ENCODE measurements around the gene PCDHA1. TPM values are rescaled to one million over a fixed set of nuclear protein-coding genes. Genes with fewer than 3 reads are reported as not detected.

Gene PCDHA1
- total RNA-seq, 1 donor from 2014 or later: 0.09 TPM

GRCh38 chr5:140925806-140926442 lies 140.0 kb downstream of the PCDHA1 start, which contains the start of gene PCDHAC1:
Gene PCDHAC1 (plus strand): TSS chr5:140926299. CDS start chr5:140926893, 594 bp downstream.

GRCh38 chr5:140966293-140967225 lies 180.6 kb downstream of the PCDHA1 start, which contains the start of gene PCDHAC2:
Gene PCDHAC2 (plus strand): TSS chr5:140966476. CDS start chr5:140966767, 291 bp downstream.

GRCh38 chr5:141050622-141051520 lies 264.9 kb downstream of the PCDHA1 start, which contains the start of gene PCDHB1:
Gene PCDHB1 (plus strand): TSS chr5:141051374. CDS start chr5:141051471, 97 bp downstream.

Other genes starting within 250 kb of the PCDHA1 start
- gene EIF4EBP3, start 238.5 kb upstream of the PCDHA1 start, total RNA-seq: 0.28 TPM in 1 of 2 replicates, not detected in the other
- gene SRA1, start 228.7 kb upstream of the PCDHA1 start, total RNA-seq: 37.7 and 40.6 TPM in 2 replicates
- 19.2 and 24.1 TPM in 2 replicates for gene APBB3, start 221.5 kb upstream of the PCDHA1 start, total RNA-seq
- 13.1 and 35.8 TPM in 2 replicates for gene SLC35A4, start 221.3 kb upstream of the PCDHA1 start, total RNA-seq
- 0.55 and 0.59 TPM in 2 replicates for gene CD14, start 153.0 kb upstream of the PCDHA1 start, total RNA-seq
- gene TMCO6, start 146.7 kb upstream of the PCDHA1 start, total RNA-seq: 3.6 and 5.8 TPM in 2 replicates
- 12.5 and 38.0 TPM in 2 replicates for gene NDUFA2, start 138.5 kb upstream of the PCDHA1 start, total RNA-seq
- gene IK, start 138.3 kb upstream of the PCDHA1 start, total RNA-seq: 81.7 and 91.5 TPM in 2 replicates
- gene WDR55, start 121.2 kb upstream of the PCDHA1 start, total RNA-seq: 19.3 and 26.9 TPM in 2 replicates
- 0.18 and 0.30 TPM in 2 replicates for gene DND1, start 112.6 kb upstream of the PCDHA1 start, total RNA-seq
- 60.3 and 81.0 TPM in 2 replicates for gene HARS1, start 94.8 kb upstream of the PCDHA1 start, total RNA-seq
- 28.2 and 34.6 TPM in 2 replicates for gene HARS2, start 94.7 kb upstream of the PCDHA1 start, total RNA-seq
- gene ZMAT2, start 85.7 kb upstream of the PCDHA1 start, total RNA-seq: 50.9 and 65.3 TPM in 2 replicates
- gene PCDHA2, start 8.7 kb downstream of the PCDHA1 start, total RNA-seq: 0.05 TPM in 1 of 2 replicates, not detected in the other
- 0.23 and 0.59 TPM in 2 replicates for gene PCDHA3, start 14.9 kb downstream of the PCDHA1 start, total RNA-seq
- 0.32 and 0.89 TPM in 2 replicates for gene PCDHA4, start 20.9 kb downstream of the PCDHA1 start, total RNA-seq
- under 0.01 and 0.05 TPM in 2 replicates for gene PCDHA5, start 35.5 kb downstream of the PCDHA1 start, total RNA-seq
- 0.60 and 0.89 TPM in 2 replicates for gene PCDHA6, start 41.8 kb downstream of the PCDHA1 start, total RNA-seq
- 0.74 and 2.4 TPM in 2 replicates for gene PCDHA7, start 48.1 kb downstream of the PCDHA1 start, total RNA-seq
- gene PCDHA8, start 55.0 kb downstream of the PCDHA1 start, total RNA-seq: under 0.01 and 0.23 TPM in 2 replicates
- under 0.01 and 0.09 TPM in 2 replicates for gene PCDHA9, start 62.2 kb downstream of the PCDHA1 start, total RNA-seq
- 0.23 and 0.59 TPM in 2 replicates for gene PCDHA10, start 69.8 kb downstream of the PCDHA1 start, total RNA-seq
- 0.18 and 0.30 TPM in 2 replicates for gene PCDHA11, start 82.8 kb downstream of the PCDHA1 start, total RNA-seq
- gene PCDHA12, start 89.2 kb downstream of the PCDHA1 start, total RNA-seq: 0.18 and 0.59 TPM in 2 replicates
- 0.09 TPM in 1 of 2 replicates, not detected in the other for gene PCDHA13, start 96.0 kb downstream of the PCDHA1 start, total RNA-seq
- 0.09 and 0.30 TPM in 2 replicates for gene PCDHAC1, start 140.2 kb downstream of the PCDHA1 start, total RNA-seq
- gene PCDHAC2, start 180.3 kb downstream of the PCDHA1 start, total RNA-seq: 0.30 and 0.32 TPM in 2 replicates